Stimulated activated memory B cell treated with anti-CD40 and anti-IgM and Interleukin-4, amounts not matched to agents 10 μg/mL and 1 μg/mL and 100 μg/mL, for 72 hours (primary cell): Measurements from ENCODE around the gene SAMD11.

Experiments
- ATAC-seq: fragments of 150-1000 bp; cut with Tn5 transposase; 2 replicates; pipeline ENCODE4 v1.10.0; 2021
- H3K27ac Mint-ChIP-seq: one replicate; pipeline ENCODE4 v1.8.0; 2022; ENCODE audit warnings: mild to moderate bottlenecking, mixed read lengths
- H3K27me3 Mint-ChIP-seq: one replicate; pipeline ENCODE4 v1.8.0; 2022; ENCODE audit warnings: mixed read lengths
- H3K36me3 Mint-ChIP-seq: one replicate; pipeline ENCODE4 v1.8.0; 2022; ENCODE audit warnings: mixed read lengths
- H3K4me1 Mint-ChIP-seq: one replicate; pipeline ENCODE4 v1.8.0; 2022; ENCODE audit warnings: mixed read lengths
- H3K4me3 Mint-ChIP-seq: one replicate; pipeline ENCODE4 v1.8.0; 2022; ENCODE audit warnings: mild to moderate bottlenecking, moderate library complexity, mixed read lengths
- H3K9me3 Mint-ChIP-seq: one replicate; pipeline ENCODE4 v1.8.0; 2022; ENCODE audit warnings: mixed read lengths

Gene SAMD11

GRCh38 chr1:965526-966134 is 41.9 kb downstream of the SAMD11 start:
- Mint-ChIP-seq H3K4me3 (peak overlapping the region; percentile 26), H3K27me3 (peaks cover 10% of the 10 kb centered on the region), H3K9me3 (no peaks in the 10 kb centered on the region), H3K4me1 (peaks cover 12% of the 10 kb centered on the region), H3K36me3 (peaks cover 4% of the 10 kb centered on the region), H3K27ac (no peak overlapping the region)
- ATAC-seq = no peak

DNA sequence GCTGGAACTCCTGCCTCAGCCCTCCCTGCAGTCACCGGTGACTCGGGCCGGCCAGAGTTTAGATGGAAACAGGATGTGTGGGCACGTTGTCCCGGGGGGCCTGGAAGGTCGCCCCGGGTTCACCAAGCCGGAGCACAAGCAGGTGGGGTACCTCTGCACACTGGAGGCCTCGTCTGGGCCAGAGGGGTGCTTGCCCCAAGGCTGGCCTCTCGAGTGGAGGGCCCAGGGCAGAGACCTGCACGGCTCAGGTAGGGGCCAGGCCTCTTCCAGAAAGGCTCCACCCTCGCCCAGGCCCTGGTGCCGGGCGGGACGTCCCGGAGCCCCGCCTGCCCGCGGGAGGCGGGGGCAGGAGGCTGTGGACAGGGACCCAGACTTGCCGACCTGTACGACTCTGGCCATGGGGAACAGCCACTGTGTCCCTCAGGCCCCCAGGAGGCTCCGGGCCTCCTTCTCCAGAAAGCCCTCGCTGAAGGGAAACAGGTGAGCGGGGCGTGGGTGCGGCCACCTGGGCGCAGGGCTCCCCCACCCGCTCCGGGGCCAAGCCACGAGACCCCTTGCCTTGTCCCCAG is 42.5 kb downstream of the SAMD11 start, which contains the start of gene PLEKHN1:
Gene PLEKHN1 (plus strand): TSS at position 348 of the 569 bp plus-strand sequence. CDS start 50 bp downstream, at position 398.
- Mint-ChIP-seq H3K27ac (no peak within 1 kb of the TSS), H3K27me3 (peaks cover 11% of the 10 kb centered on the region), H3K4me3 (peak within 1 kb of the TSS; percentile 83), H3K9me3 (no peaks in the 10 kb centered on the region), H3K36me3 (peaks cover 4% of the 10 kb centered on the region), H3K4me1 (peaks cover 12% of the 10 kb centered on the region)
- peak; percentile 62 for ATAC-seq

DNA sequence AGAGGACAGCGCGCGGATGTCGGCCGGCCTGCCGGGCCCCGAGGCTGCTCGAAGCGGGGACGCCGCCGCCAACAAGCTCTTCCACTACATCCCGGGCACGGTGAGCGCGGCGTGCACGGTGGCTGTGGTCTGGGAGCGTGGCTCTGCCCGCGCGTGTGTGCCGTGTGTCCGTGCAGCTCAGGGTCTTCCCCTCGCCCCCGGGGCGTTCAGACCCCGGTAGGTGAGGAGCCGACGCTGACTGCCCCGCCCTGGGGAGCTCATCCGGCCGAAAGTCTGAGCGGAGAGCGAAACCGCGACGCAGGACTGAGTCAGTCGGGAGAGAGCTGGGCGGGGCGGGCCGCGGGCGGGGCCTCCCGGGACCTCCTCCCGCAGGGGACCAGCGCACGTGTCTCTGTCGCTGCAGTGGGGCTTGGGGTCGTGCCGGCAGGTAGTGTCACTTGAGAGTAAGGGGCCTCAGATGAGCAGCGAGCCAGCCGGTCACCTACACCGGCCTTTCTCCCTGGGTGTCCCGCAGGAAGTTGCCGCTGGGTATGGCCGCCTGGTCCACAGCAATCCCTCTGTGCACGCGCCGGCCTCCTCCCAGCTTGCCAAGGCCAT is 43.1 kb downstream of the SAMD11 start:
- H3K4me1 Mint-ChIP-seq = peaks cover 6% of the 10 kb centered on the region
- H3K27ac Mint-ChIP-seq = no peak overlapping the region
- H3K27me3 Mint-ChIP-seq = peaks cover 17% of the 10 kb centered on the region

DNA sequence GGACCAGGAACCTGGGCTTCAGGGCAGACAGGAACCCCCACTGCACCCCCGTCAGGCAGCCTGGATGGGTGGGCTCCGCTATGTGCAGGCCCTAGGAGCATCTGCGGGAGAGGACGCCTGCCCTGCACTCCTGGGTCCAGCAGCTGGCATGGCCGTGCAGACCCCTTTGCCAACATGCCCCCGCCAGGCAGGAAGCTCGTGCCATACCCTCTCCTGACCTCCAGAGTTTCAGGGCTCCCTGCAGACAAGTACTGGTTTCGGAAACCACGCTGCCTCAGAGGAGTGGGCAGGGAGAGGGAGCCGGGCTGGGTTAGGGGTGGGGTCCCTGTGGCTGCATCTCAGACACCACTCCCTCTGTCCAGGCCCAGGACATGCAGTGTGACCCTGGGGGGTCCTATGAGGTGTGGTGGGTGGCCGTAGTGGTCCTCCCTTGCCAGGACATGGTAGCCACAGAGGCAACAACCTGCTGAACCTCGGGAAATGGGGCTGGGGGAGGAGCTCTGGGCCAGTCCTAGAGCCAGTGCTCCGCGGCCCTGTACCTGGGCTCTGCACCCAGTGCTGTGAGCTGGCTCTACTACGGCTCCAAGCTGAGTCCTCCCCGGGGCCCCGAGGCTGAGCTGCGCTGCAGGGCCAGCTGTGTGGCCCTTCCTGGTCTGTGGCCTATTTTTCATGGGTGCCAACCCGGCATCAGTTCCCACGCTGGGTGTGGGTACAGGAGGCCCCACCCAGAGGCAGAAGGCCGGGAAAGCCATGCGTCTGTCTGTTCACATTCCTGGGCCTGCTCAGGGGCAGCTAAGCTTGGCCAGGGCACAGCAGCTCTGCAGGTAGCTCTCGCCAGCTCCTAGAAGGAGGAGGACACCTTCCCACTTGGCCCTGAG is 44.0 kb downstream of the SAMD11 start:
- H3K4me1 Mint-ChIP-seq = no peaks in the 10 kb centered on the region
- H3K27ac Mint-ChIP-seq = no peak overlapping the region
- no peaks in the 10 kb centered on the region for H3K36me3 Mint-ChIP-seq
- no peak overlapping the region for H3K4me3 Mint-ChIP-seq
- H3K27me3 Mint-ChIP-seq = peaks cover 26% of the 10 kb centered on the region
- H3K9me3 Mint-ChIP-seq = no peaks in the 10 kb centered on the region
- no peak for ATAC-seq

More for the DNA sequence above, 43.1 kb downstream of the SAMD11 start:
- ATAC-seq = peak; percentile 80
- peaks cover 4% of the 10 kb centered on the region for H3K36me3 Mint-ChIP-seq
- peak overlapping the region; percentile 83 for H3K4me3 Mint-ChIP-seq
- no peaks in the 10 kb centered on the region for H3K9me3 Mint-ChIP-seq

DNA sequence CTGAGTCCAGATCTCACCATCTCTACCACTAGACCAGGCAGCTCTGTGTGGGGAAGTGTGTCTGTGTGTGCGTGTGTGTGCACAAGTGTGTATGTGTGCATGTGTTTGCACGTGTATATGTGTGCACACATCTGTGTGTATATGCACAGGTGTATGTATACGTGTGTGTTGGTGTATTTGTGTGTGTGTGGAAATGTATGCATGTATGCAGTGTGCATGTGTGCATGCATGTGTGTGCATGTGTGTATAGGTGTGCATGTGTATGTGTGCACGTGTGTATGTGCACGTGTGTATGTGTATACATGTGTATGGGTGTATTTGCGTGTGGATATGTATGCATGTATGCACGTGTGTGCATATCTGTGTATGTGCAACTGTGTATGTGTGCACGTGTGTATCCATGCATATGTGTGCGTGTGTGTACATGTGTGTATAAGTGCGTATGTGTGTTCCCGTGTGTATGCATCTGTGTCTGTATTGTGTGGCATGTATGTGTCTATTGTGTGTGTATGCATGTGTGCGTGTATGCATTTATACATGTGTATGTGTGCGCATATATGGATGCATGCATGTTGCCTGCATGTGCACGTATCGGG is 45.6 kb downstream of the SAMD11 start:
- Mint-ChIP-seq H3K36me3 (no peaks in the 10 kb centered on the region), H3K4me3 (no peak overlapping the region), H3K9me3 (no peaks in the 10 kb centered on the region), H3K4me1 (no peaks in the 10 kb centered on the region), H3K27me3 (peaks cover 42% of the 10 kb centered on the region), H3K27ac (no peak overlapping the region)
- ATAC-seq = no peak

GRCh38 chr1:970242-970972 is 46.7 kb downstream of the SAMD11 start:
- Mint-ChIP-seq H3K4me1 (no peaks in the 10 kb centered on the region), H3K27me3 (peaks cover 53% of the 10 kb centered on the region), H3K9me3 (no peaks in the 10 kb centered on the region), H3K27ac (no peak overlapping the region), H3K4me3 (no peak overlapping the region), H3K36me3 (no peaks in the 10 kb centered on the region)
- no peak for ATAC-seq

GRCh38 chr1:970973-971730 is 47.4 kb downstream of the SAMD11 start:
- no peaks in the 10 kb centered on the region for H3K9me3 Mint-ChIP-seq
- ATAC-seq = no peak
- peaks cover 7% of the 10 kb centered on the region for H3K4me1 Mint-ChIP-seq
- no peak overlapping the region for H3K4me3 Mint-ChIP-seq
- H3K36me3 Mint-ChIP-seq = no peaks in the 10 kb centered on the region
- H3K27me3 Mint-ChIP-seq = peaks cover 60% of the 10 kb centered on the region
- H3K27ac Mint-ChIP-seq = no peak overlapping the region

DNA sequence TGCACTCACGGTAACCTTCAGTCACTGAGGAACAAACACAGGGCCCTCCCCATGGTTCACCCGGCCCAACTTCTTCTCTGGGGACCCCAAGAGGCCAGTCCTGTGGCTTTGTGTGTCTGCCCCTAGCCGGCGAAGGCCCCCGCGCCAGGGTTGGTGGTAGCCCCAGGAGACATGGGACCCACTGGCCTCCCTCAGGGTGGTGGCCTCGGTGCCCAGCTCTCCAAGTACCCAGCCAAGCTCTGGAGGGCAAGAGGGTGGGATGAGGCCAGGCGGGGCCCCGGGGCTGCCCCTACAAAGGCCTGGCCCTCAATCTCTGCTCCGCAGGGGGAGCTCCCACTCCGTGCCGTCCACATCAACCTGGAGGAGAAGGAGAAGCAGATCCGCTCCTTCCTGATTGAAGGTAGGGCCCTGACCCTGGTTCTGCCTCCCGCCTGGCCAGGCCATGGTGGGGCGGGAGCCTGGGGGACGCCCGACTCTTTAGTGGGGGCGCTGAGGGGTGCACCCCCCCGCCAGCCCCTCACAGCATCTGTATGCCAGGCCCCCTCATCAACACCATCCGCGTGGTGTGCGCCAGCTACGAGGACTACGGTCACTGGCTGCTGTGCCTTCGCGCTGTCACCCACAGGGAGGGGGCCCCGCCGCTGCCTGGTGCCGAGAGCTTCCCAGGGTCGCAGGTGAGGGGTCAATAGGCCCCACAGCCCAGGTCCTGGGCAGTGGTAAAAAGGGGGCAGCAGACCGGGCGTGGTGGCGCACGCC is 48.2 kb downstream of the SAMD11 start:
- Mint-ChIP-seq H3K9me3 (no peaks in the 10 kb centered on the region), H3K27me3 (peaks cover 61% of the 10 kb centered on the region), H3K36me3 (no peaks in the 10 kb centered on the region), H3K4me1 (peaks cover 7% of the 10 kb centered on the region), H3K27ac (no peak overlapping the region), H3K4me3 (no peak overlapping the region)
- no peak for ATAC-seq

DNA sequence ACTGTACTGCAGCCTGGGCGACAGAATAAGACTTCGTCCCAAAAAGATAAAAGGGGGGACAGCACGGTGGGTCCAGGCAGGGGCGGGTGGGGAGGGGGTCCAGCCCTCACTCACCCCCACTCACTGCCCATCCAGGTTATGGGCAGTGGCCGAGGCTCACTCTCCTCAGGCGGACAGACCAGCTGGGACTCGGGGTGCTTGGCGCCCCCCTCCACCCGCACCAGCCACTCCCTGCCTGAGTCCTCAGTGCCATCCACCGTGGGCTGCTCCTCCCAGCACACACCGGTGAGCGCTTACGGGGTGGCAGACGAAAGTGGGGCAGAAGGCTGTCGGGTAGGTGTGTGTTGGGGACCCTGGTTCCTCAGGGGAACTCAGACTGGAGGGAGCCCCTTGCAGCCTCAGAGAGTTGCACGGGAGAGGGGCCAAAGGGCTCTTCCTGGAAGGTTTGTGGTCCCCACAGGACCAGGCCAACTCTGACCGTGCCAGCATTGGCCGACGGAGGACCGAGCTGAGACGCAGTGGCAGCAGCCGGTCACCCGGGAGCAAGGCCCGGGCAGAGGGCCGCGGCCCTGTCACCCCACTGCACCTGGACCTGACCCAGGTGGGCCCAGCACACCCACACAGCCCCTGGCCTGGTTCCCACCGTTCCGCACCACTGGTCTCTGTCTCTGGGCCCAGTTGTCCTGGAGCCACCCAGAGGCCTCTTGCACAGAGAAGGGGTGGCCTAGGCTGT is 49.2 kb downstream of the SAMD11 start:
- Mint-ChIP-seq H3K4me3 (no peak overlapping the region), H3K27me3 (peaks cover 63% of the 10 kb centered on the region), H3K9me3 (no peaks in the 10 kb centered on the region), H3K27ac (no peak overlapping the region), H3K4me1 (peaks cover 7% of the 10 kb centered on the region), H3K36me3 (no peaks in the 10 kb centered on the region)
- no peak for ATAC-seq

GRCh38 chr1:973459-974292 is 50.0 kb downstream of the SAMD11 start:
- Mint-ChIP-seq H3K4me1 (peaks cover 12% of the 10 kb centered on the region), H3K27me3 (peaks cover 64% of the 10 kb centered on the region), H3K9me3 (no peaks in the 10 kb centered on the region), H3K4me3 (no peak overlapping the region), H3K36me3 (peaks cover 5% of the 10 kb centered on the region), H3K27ac (no peak overlapping the region)
- ATAC-seq = no peak

GRCh38 chr1:974293-974640 is 50.5 kb downstream of the SAMD11 start:
- H3K4me3 Mint-ChIP-seq = no peak overlapping the region

GRCh38 chr1:974687-975328 is 51.1 kb downstream of the SAMD11 start:
- Mint-ChIP-seq H3K27me3 (peaks cover 61% of the 10 kb centered on the region), H3K4me3 (no peak overlapping the region), H3K4me1 (peaks cover 12% of the 10 kb centered on the region), H3K27ac (no peak overlapping the region), H3K36me3 (peaks cover 5% of the 10 kb centered on the region), H3K9me3 (no peaks in the 10 kb centered on the region)
- ATAC-seq = no peak

More at GRCh38 chr1:974293-974640, 50.5 kb downstream of the SAMD11 start:
- H3K36me3 Mint-ChIP-seq = peaks cover 5% of the 10 kb centered on the region
- ATAC-seq = no peak
- H3K27me3 Mint-ChIP-seq = peaks cover 61% of the 10 kb centered on the region
- H3K4me1 Mint-ChIP-seq = peaks cover 12% of the 10 kb centered on the region
- H3K27ac Mint-ChIP-seq = no peak overlapping the region
- H3K9me3 Mint-ChIP-seq = no peaks in the 10 kb centered on the region
